Skin of body (tissue), 2 donors: ENCODE results near the gene PSRC1. TPM values are rescaled to one million over a fixed set of nuclear protein-coding genes. Genes with fewer than 3 reads are reported as not detected.
"Not testable (repeated sequence)": the region's sequence is repeated elsewhere in the genome, so short reads cannot be mapped to it uniquely, and the experiment has no call there.

Source experiments
- DNase-seq: peaks from one replicate; lab custom pipeline; 2025; lab: John Stamatoyannopoulos, UW
- total RNA-seq: library from RNA; depleted of rRNA; stranded (reverse); fragments of >200 nt; gene quantifications from one replicate; pipeline ENCODE4 v1.2.3, GENCODE V29; 2014

The PSRC1 gene
- total RNA-seq, 1 donor from 2014 or later = 5.0 TPM

DNA sequence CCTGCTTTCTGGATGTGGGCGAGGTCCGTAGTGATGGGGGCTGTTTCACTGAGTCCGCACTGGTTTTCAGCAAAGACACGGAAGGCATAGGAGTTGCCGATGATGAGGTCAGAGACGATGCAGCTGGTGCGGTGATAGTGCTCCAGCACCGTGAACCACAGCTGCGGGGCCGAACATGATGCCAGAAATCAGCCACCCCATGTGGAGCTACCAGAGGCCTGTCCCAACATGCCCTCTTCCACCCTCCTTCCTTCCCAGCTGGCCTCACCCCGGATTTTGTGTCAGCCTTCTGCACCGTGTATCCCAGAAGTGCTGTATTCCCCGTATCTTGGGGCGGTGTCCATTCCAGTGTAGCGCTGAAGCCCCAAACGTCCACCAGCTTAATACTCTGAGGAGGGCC, 13.8 kb upstream of the PSRC1 start:
- no peak for DNase-seq

DNA sequence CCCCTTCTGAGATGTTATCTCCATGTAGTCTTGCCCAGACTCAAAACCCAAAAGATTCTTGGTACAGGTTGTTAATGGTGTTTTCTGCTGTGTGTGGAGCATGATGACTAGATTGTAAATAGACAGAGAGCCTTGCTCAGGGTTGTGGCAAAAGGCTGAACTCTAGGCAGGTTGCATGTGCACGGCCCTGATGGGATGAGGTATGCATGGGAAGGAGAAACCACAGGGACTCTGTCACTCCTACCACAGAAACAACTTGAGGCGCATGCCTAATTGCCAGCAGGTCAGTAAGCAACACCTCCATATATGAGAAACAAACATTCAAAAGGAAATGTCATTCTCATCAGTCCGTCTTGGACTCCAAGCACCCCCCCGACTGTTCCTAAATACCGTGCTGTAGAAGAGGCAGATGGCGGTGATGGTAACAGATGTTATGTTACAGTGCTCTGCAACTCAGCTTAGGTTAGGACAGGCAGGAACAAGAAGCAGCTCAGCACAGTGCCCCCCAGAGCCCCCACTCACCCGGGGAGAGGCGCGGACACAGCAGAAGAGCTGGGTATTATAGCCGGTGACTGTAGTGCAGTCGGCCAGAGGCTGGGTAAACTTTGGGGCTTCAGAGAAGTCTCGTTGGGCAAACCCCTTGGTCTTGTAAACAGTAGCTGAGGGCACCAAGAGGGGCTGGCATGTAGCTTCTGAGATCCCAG, 12.9 kb upstream of the PSRC1 start:
- no peak for DNase-seq

DNA sequence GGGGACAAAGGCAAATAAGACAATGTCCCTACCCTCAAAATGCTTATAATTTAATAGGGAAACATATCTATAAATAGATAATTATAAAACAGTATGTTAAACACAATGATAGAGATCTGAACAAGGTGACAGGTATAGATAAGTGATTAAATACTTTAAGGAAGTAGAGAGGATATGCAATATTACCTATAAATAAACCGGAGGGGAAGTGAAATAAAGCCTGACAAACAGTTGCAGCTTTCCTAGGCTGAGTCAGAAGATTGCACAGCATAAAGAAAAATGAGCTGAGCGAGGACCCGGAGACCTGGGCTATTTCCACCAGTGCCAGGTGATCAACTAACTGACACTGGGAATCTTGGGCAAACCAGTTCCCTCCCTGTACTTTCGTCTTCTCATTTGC, 11.5 kb upstream of the PSRC1 start:
- DNase-seq = no peak

DNA sequence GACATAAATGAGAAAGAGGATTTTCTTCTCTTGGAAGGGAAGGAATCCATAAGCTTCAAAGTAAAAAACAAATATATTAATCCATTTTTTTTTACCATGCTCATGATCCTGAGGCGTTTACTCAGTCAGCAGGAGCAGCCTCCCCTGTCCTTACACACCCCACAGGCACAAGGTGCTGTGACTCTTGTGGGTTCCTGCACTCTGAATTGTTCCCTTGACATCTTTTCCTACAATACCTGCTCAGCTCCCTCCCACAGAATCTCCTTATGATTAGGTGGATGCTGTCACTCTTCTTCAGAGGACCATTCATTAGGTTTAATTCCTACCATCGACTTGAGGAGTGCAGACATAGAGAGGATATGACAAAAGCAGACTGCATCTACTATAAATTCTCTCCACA, 10.1 kb upstream of the PSRC1 start:
- DNase-seq = no peak

DNA sequence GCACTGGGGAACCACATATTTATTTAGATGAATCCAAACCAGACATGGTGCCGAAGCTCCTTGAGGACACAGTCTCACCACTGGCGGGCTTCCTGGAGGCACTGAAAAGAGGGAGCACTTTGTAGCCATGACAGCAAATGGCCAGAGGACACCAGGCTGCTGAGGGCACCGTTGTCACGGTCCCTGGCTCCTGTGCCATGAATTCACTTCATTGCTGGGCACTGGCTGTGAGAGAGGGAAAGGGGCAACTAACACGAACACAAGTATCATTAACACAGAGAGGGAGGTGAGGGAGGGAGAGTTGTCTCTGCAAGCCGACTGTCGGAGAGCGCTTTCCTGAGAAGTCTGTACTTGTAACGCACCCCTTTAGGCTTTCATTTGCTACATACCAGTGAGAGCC, 9.4 kb upstream of the PSRC1 start:
- no peak for DNase-seq

DNA sequence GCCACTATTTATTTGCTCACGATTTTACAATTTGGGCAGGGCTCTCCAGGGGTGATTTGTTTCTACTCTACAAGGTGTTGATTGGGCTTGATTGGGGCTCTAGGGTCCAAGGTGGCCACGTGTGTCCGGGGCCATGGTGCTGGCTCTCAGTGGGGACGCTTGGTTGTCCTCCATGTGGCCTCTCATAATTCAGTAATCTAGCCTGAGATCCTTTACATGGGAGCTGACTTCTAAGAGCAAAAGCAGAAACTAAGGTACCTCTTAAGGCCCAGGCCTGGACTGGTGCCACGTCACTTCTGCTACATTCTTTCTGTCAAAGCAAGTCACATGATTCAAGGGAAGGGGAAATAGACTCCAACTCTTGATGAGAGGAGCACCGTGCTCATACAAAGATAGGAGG, 8.1 kb upstream of the PSRC1 start:
- no peak for DNase-seq

DNA sequence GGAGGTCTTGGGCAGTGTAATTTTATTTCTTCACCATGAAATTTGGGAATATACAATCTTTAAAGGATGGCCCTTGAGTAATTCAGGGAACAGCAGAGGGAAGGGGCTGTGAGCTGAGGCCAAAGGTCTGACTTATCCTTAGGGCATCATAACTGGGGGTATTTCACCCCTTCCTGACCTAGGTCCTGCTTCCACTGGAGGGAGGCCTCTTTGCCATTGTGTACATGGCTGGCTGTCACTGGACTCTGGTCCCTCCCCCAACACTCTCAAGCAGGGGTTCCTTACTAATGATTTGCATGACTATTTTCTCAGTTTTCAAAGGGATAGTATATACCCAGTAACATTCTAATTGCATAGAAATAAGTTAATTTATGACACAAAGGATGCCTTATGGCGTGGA, 7.2 kb upstream of the PSRC1 start:
- no peak for DNase-seq

DNA sequence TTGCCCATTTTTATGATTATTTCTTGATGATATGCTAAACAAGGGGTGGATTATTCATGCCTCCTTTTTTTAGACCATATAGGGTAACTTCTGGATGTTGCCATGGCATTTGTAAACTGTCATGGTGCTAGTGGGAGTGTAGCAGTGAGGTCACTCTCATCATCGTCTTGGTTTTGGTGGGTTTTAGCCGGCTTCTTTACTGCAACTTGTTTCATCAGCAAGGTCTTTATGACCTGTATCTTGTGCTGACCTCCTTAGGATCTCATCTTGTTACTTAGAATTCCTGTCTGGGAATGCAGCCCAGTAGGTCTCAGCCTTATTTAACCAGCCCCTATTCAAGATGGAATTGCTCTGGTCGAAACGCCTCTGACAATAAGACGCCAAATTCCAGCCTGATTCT, 3.8 kb upstream of the PSRC1 start:
- not testable (repeated sequence) for DNase-seq

DNA sequence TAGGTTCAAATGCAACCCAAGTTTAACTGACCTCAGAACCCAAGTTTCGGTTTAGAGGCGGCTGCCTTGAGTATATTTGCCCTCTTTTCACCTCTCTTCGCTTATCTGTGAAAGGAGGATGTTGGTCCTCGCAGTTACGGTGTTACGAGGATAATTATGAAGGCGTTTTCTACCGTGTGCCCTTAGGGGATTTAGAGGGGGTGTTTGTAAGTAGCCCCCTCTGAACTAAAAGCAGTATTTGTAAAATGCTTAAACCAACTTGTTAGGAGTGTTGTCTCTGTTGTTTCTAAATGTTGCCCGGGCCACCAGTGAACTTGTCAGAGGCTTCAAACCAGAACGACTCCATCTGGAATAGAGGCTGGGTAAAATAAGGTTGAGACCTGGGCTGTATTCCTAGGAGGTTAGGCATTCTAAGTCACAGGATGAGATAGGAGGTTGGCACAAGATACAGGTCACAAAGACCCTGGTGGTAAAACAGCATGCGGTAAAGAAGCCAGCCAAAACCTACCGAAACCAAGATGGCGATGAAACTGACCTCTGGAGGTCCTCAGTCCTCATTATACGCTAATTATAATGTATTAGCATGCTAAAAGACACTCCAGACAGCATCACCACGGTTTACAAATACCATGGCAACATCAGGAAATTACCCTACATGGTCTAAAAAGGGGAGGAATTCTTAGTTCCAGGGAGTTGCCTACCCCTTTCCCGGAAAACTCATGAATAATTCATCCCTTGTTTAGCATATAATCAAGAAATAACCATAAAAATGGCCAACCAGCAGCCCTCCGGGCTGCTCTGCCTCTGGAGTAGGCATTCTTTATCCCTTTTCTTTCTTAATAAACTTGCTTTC, 1.0 kb upstream of the PSRC1 start:
- DNase-seq = no peak

DNA sequence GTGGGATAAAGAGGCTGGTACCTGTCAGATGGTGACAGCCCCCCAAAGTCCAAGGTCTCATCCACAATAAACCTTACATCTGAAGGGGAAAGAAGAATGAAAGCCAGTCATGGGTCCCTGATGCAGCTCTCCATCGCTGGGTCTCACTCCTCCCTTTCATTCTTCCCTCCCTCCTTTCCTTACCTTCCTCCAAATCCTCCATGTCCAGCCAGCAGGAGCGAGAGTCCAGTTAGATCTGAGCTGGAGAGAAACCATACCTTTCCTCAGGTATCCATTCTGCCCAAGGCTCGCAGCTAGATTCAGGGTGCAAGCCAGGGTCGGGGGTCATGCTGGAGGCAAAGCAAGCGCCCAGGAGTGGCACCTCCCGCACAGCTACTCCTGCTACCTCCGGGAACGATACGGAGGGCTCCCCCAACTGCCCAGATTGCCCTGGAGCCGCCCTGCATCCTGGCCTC, 421 bp downstream of the PSRC1 start:
- no peak for DNase-seq

DNA sequence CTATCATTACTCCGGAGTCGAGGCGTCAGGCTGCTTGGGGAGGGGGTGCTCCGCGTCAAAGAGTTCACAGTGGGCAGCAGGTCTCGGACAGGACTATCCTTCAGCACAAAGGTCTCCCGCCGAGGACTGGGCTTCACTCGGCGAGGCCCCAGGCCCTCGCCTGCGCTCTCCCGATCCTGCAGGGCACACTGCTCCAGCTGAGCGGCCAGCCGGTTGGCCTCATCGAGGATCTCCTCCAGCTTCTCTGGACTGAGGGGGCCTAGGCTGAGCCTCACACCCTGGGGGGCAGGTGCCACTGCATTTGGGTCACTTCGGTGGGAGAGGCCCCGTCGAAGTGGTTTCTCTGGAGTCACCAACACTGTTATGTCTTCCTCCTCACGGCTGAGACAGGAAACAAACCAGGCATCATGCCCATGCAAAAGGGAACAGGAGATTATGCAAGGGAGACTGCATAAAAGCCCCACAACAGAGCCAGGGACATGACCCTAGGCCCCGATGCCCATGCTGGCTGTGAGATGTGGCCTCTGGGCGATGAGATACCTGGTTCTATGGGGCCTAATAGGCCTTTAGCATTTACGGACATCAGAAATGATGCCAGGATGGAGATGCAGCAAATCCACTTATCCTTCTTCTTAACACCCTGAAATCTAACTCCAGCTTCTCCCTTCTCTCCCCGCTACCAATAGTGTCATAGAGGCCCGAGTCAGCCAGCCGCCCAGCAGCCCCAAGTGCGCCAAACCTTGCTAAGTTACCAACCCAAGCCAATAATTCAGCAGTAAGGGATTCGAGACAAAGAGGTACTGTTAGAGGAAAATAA, 1.1 kb downstream of the PSRC1 start:
- no peak for DNase-seq

DNA sequence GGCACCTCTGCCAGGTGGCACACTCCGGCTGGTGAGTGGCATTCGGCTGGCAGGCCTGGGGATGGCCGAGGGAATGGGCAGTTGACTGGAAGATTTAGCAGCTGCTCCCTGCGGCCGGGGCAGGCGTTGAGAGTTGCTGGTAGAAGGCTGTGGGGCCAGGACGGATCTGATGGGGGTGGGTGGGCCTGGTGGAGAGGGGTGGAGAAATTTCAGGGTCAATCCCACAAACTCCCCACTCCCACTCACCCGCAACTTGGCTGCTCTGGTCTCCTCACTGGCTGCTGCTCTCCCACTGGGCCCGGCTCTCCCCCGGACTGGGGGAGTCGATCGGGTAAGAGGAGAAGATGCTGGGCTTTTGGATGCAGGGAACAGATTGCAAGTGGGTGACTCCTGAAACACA, 2.1 kb downstream of the PSRC1 start:
- no peak for DNase-seq

DNA sequence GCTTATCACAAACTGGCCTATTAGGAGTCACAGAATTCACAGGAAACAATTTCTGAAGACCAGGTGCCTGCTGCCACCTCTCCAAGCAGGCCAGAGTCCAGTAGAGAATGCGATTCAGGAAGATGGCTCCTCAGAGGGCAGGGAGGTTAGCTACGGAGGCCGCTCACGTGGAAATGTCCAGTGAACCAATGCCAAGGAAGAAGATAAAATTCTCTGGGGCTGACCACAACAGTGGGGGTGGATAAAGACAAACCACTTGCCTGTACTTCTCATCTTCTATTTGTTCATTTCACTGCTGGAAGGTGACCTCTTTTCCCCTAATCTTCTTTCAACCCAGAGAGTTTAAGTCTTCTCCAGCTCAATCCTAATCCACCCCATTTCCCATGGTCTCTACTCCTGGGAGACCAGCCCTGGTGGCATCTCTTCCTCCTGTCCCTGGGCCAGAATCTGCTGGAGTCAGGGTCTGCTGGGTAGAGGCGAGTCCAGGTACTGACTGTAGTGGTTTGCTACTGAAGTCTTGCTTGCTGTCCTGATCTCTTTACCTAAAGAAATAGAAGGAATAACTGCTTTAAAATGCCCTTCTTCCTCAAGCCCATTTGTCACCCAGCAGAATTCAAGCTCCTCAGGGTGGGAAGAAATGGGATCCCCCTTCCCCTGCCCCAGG, 3.2 kb downstream of the PSRC1 start:
- DNase-seq = no peak

DNA sequence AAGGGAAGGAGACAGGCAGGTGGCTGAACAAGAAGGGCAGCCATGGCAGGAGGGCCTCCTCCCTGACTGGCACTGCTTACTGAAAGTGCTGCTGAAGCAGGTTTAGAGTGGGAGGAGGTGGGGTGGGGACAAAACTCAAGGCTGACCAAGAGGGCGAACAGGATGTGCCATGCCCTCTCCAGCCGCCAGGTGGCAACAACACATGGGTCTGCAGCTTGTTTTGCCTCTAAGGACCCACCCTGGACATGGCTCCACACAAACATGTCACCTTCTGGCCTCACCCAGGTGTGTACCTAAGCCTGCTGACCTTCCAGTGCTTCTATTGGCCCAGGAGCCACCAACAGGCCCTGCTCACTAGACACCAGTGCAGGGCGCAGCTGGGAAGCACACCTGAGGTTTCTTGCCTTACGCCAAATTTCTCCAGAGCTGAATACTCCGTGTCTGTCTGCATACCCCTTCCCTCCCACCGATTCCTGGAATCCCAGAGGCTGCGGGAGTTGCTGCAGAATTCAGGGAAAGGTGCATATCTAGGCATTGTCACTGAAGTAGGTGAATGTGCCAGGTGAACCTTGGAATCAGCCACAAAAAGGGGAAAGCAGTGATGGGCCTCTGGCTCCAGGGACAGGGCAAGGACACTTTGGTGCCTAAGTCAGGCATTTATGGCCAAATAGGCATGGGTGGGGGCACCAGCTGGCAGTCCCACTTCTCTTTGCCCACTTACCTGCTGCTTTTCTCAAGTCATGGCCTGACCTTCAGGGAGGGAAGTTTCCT, 5.3 kb downstream of the PSRC1 start:
- peak; percentile 20 for DNase-seq

DNA sequence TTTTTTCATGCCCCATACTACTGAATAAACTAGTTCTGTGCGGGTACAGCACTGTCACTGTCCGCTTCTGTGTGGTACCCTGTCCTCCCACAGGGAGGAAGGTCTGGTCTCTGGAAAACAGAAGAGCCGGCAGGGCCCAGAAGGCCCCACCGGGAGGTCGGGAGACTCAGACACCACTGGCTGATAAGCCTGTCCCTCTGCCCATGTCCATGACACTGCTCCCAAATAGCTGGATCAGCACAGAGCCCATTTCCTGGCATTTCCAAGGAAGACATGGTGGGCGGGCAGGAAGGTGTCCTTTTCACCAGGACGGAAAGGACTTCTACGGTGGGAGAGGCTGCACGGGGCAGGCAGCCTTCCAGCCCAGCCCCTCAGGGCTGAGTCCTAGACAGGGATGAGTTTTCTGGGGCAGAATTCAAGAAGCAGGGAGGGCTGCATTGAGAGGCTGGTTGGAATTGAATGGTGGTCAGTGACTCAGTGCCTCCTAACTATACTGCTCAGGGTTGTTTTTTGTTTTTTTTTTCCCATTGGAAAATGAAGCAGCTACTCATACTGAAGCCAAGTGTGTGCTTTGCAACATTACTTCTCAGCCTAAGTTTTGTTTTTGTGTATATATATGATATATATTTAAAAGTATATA, 7.1 kb downstream of the PSRC1 start:
- no peak for DNase-seq

DNA sequence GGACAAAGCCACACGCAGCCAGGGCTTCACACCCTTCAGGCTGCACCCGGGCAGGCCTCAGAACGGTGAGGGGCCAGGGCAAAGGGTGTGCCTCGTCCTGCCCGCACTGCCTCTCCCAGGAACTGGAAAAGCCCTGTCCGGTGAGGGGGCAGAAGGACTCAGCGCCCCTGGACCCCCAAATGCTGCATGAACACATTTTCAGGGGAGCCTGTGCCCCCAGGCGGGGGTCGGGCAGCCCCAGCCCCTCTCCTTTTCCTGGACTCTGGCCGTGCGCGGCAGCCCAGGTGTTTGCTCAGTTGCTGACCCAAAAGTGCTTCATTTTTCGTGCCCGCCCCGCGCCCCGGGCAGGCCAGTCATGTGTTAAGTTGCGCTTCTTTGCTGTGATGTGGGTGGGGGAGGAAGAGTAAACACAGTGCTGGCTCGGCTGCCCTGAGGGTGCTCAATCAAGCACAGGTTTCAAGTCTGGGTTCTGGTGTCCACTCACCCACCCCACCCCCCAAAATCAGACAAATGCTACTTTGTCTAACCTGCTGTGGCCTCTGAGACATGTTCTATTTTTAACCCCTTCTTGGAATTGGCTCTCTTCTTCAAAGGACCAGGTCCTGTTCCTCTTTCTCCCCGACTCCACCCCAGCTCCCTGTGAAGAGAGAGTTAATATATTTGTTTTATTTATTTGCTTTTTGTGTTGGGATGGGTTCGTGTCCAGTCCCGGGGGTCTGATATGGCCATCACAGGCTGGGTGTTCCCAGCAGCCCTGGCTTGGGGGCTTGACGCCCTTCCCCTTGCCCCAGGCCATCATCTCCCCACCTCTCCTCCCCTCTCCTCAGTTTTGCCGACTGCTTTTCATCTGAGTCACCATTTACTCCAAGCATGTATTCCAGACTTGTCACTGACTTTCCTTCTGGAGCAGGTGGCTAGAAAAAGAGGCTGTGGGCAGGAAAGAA, 8.1 kb downstream of the PSRC1 start:
- peak; percentile 20 for DNase-seq

DNA sequence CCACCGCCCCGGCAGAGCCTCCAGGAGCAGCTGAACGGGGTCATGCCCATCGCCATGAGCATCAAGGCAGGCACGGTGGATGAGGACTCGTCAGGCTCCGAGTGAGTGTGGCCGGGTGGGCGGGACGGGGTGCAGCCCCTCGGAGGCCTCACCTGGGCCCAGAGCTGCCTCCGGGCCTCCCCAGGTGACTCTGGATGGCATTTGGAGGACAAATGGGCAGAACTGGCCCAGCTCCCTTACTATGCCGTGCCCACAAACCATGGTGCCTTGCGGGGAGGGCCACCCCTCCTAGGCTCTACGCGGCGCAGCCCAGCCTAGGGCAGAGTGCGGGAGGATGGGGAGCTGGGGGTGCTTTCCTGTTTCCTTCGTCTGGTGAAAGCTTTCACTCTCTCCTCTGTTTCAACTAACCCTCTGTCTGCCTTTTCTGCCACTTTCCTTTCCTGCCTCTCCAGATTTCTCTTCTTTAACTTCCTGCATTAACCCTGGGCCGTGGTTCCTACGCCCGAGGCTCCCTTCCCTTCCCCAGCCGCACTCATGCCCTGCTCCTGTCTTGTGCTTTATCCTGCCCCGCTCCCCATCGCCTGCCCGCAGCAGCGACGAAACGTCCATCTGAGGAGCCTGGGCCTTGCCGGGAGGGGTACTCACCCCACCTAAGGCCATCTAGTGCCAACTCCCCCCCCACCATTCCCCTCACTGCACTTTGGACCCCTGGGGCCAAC, 9.2 kb downstream of the PSRC1 start:
- DNase-seq = no peak

DNA sequence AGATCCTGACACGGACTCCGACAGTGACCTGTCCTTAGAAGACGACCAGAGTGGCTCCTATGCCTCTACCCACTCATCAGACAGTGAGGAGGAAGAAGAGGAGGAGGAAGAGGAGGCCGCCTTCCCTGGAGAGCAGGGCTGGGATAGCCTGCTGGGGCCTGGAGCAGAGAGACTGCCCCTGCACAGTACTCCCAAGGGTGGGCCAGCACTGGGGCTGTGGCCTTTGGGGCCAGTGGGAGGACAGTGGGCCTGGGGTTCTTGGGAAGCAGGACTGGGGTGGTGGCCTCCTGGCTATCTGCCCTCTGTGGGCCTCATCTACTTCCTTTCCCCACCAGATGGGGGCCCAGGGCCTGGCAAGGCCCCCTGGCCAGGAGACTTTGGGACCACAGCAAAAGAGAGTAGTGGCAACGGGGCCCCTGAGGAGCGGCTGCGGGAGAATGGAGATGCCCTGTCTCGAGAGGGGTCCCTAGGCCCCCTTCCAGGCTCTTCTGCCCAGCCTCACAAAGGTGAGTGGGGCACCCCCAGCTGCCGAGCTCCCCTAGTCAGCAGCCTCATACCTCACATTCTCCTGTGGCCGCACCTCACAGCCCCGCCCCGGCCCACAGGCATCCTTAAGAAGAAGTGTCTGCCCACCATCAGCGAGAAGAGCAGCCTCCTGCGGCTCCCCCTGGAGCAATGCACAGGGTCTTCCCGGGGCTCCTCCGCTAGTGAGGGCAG, 10.0 kb downstream of the PSRC1 start:
- DNase-seq = no peak
